SK-N-SH treated with all-trans-retinoic acid at 6 μM for 48 hours (cell line): Measurements from ENCODE around the gene CDK3.

ENCODE experiments used
- ARNTL ChIP-seq: fragments of 450-650 bp; formaldehyde crosslinking; IDR thresholded peaks from 2 replicates; pipeline ENCODE4 v1.5.0; 2020; ENCODE audit warnings: low read depth, mild to moderate bottlenecking, moderate library complexity, borderline replicate concordance
- TCF4 ChIP-seq: fragments of 250-450 bp; sonication (Bioruptor Pico); IDR thresholded peaks from 2 replicates; pipeline ENCODE4 v1.8.0; 2021; ENCODE audit warnings: mild to moderate bottlenecking, moderate library complexity, borderline replicate concordance
- ZFP3 ChIP-seq: fragments of 250-450 bp; sonication (Bioruptor Pico); IDR thresholded peaks from 2 replicates; pipeline ENCODE4 v1.5.0; 2020; ENCODE audit warnings: mild to moderate bottlenecking, moderate library complexity
- ZFP30 ChIP-seq: fragments of 450-650 bp; formaldehyde crosslinking; IDR thresholded peaks from 2 replicates; pipeline ENCODE4 v1.5.0; 2022; ENCODE audit warnings: mild to moderate bottlenecking, moderate library complexity

DNA sequence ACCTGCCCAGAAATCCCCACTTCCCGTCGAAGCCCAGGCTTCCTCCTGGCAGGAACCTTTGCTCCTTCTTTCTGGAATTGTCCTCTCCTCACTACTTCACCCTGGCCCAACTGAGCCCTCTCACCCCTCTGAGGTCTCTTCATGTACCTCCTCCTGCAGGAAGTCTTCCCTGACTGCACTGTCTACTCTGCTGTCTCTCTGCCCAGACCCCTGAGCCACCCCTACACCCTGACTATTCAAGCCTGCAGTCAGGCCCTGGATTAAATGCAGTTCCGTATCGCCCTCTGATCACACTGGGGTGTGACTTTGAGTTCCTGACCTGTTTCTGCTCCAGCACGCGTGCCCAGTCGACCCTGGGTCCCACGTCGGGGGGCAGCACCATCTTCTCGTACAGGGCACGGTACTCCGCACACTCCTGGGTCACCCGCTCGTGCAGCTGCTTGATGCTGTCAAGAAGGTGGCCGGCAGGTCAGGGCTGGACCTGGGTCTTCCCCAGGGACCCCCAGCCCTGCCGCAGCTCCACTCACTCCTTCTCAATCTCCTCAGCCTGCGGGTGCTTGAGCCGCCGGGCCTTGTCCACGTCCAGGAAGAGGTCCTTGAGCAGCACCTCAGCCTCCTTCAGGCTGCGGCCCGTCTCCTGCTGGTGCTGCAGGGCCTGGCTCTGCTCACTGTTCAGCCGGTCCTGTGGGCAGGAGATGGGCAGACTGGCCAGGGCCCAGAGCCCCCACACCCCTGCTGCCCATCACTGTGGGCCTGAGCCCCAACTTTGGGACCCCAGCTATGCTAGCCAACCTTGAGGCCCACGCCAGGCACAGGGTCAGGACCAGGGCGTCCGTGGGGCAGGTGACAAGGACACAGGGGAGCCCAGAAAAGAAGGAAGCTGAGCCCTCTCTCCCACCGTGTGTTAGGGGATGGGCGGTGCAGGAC lies 22.6 kb downstream of the CDK3 start:
- no peak for TF ChIP-seq ZFP30 (CRISPR knock-in tag)
- no peak for TF ChIP-seq ZFP3 (CRISPR knock-in tag)
- no peak for TF ChIP-seq ARNTL (CRISPR knock-in tag)
- TF ChIP-seq TCF4: no peak
